T-cell (primary cell): Measurements from ENCODE around the gene SHROOM3. TPM values are rescaled to one million over a fixed set of nuclear protein-coding genes. Genes with fewer than 3 reads are reported as not detected.
"Not testable (repeated sequence)": the region's sequence is repeated elsewhere in the genome, so short reads cannot be mapped to it uniquely, and the experiment has no call there.

Source experiments
- ATAC-seq, 4 experiments: fragments of 200-7000 bp in 3 of 4; fragments of 150-1000 bp in 1 of 4; cut with Tn5 transposase; replicated peaks in 1 of 4; 1 replicate in 3 of 4; 2 replicates in 1 of 4; pipeline ENCODE4 v1.10.0; 2021; ENCODE audit warnings: moderate library complexity in 3 of 4, mild to moderate bottlenecking in 2 of 4, moderate number of reproducible peaks in 1 of 4
- CTCF ChIA-PET, 2 donors: fragments of 300-600 bp; sonication (Branson Sonifier 250); formaldehyde crosslinking; loops; one replicate each; lab custom pipeline; 2022; ENCODE audit warnings: antibody characterized with exemption in 2 of 2; lab: Charles Lee
- POLR2A ChIA-PET, 2 donors: fragments of 300-600 bp; sonication (Branson Sonifier 250); formaldehyde crosslinking; loops; one replicate each; lab custom pipeline; 2022; ENCODE audit warnings: antibody characterized with exemption in 2 of 2; lab: Charles Lee
- DNase-seq, 35 experiments: peaks; one replicate each; pipeline versions ENCODE4 v3.0.0 to v3.0.0-alpha.2; 2013 to 2023
- H3K27ac ChIP-seq: one replicate; pipeline ENCODE4 v1.5.1; 2013; ENCODE audit warnings: low read length
- H3K27me3 ChIP-seq, 2 experiments: replicated peaks in 1 of 2; 1 replicate in 1 of 2; 2 replicates in 1 of 2; pipeline versions ENCODE4 v1.6.1 to v1.7.0; 2013; ENCODE audit warnings: low read length in 1 of 2, mixed read lengths in 1 of 2; ENCODE audit not compliant: control insufficient read depth in 2 of 2, insufficient read depth in 2 of 2; ENCODE audit errors: extremely low read depth in 1 of 2
- H3K36me3 ChIP-seq, 2 donors: 1 replicate in 1 of 2; 2 replicates in 1 of 2; pipeline versions ENCODE4 v1.6.1 to v1.7.0; 2013; ENCODE audit warnings: low read length in 1 of 2; ENCODE audit not compliant: control insufficient read depth in 2 of 2, insufficient read depth in 1 of 2; ENCODE audit errors: extremely low read depth in 1 of 2
- H3K4me1 ChIP-seq, 2 experiments: 1 replicate in 1 of 2; 2 replicates in 1 of 2; pipeline versions ENCODE4 v1.6.1 to v1.7.0; 2013; ENCODE audit warnings: low read length in 2 of 2, mixed read lengths in 1 of 2; ENCODE audit not compliant: insufficient read depth in 2 of 2, control insufficient read depth in 1 of 2; ENCODE audit errors: extremely low read depth in 1 of 2
- H3K4me3 ChIP-seq, 2 donors: 1 replicate in 1 of 2; 2 replicates in 1 of 2; pipeline versions ENCODE4 v1.5.1 to v1.7.0; 2013; ENCODE audit warnings: mild to moderate bottlenecking in 2 of 2, low read length in 1 of 2, moderate library complexity in 1 of 2; ENCODE audit not compliant: control insufficient read depth in 1 of 2; ENCODE audit errors: extremely low read depth in 1 of 2
- H3K9me3 ChIP-seq: 2 replicates; pipeline ENCODE4 v1.7.0; 2013
- H3K27ac Mint-ChIP-seq, 2 donors: one replicate each; pipeline ENCODE4 v1.8.0; 2020 to 2021; ENCODE audit warnings: mild to moderate bottlenecking in 2 of 2, mixed read lengths in 2 of 2
- H3K27me3 Mint-ChIP-seq, 2 donors: one replicate each; pipeline ENCODE4 v1.8.0; 2021 to 2022; ENCODE audit warnings: mixed read lengths in 2 of 2
- H3K36me3 Mint-ChIP-seq: one replicate; pipeline ENCODE4 v1.8.0; 2021; ENCODE audit warnings: mixed read lengths
- H3K4me1 Mint-ChIP-seq, 3 donors: one replicate each; pipeline ENCODE4 v1.8.0; 2020 to 2022; ENCODE audit warnings: mixed read lengths in 3 of 3, mild to moderate bottlenecking in 1 of 3
- H3K4me3 Mint-ChIP-seq, 3 donors: one replicate each; pipeline ENCODE4 v1.8.0; 2020 to 2022; ENCODE audit warnings: mild to moderate bottlenecking in 3 of 3, mixed read lengths in 3 of 3, moderate library complexity in 3 of 3
- H3K9me3 Mint-ChIP-seq, 3 donors: one replicate each; pipeline ENCODE4 v1.8.0; 2020 to 2022; ENCODE audit warnings: mixed read lengths in 3 of 3
- WGBS: methylation state at CpG from one replicate; pipeline ENCODE4 v1.1.5; 2013; ENCODE audit warnings: missing lambda C conversion rate; ENCODE audit not compliant: insufficient coverage; 5-methylcytosine and 5-hydroxymethylcytosine counted together
- total RNA-seq, 35 experiments: library from RNA in 6 of 35; stranded (reverse) in 6 of 35; fragments of 120-200 nt in 1 of 35; gene quantifications; one replicate each; pipeline versions ENCODE4 v1.2.1 to v1.2.4 and lab custom pipeline; 2013 to 2026

Gene SHROOM3
- total RNA-seq, 5 donors from 2014 or later (not counting 1 experiment from before 2014, with no cell fraction given) = 0.22 to 1.1 (median 0.33) TPM; not detected in 2

DNA sequence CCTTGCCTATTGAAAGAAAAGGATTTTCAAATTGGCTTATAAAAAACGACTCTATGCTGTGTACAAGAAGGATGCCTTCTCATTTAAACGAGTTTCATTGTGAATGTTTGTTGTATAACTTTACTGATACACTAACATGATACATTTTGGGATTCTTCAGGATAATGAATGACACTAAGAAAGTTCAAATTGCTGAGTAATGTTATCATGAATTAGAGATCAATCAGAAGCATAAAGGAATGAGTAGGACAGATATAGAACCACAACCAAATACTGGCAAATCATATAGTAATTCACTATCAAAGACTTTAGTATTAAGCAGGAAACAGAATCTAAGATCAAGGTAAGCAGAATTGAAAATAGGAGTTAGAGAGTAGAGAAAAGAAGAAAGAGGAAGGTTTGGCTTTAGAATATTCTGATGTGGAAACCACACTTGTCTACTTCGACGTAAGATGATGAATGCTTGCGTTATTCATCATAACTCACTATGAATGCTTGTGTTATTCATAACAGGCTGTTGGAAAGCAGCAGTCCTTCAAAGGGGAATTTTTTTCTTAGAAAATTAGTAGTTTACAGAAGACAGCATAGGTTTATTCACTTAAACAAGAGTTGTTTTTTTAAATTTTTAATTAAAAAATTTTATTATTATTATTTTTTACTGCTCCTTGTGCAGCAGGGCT, 27.4 kb upstream of the SHROOM3 start:
- Histone ChIP-seq H3K4me1 (no peaks in the 10 kb centered on the region), H3K9me3 (no peaks in the 10 kb centered on the region), H3K4me3 (no peak overlapping the region), H3K27me3 (no peaks in the 10 kb centered on the region), H3K27ac (no peak overlapping the region), H3K36me3 (no peaks in the 10 kb centered on the region)
- no peaks in the 10 kb centered on the region for H3K9me3 Mint-ChIP-seq
- no peaks in the 10 kb centered on the region for H3K36me3 Mint-ChIP-seq
- no peak overlapping the region for H3K4me3 Mint-ChIP-seq
- H3K4me1 Mint-ChIP-seq = peaks cover 5 to 9% (median 7%) of the 10 kb centered on the region in 3 donors
- ChIA-PET CTCF (no interaction called here), POLR2A (no interaction called here)
- peaks cover 3% of the 10 kb centered on the region in 2 donors for H3K27me3 Mint-ChIP-seq
- DNase-seq (no peak), ATAC-seq (peak in 1 of 4 experiments; percentile 88)
- no peak overlapping the region for H3K27ac Mint-ChIP-seq
- WGBS = no CpG with 5 or more reads among the region's 5 CpGs

DNA sequence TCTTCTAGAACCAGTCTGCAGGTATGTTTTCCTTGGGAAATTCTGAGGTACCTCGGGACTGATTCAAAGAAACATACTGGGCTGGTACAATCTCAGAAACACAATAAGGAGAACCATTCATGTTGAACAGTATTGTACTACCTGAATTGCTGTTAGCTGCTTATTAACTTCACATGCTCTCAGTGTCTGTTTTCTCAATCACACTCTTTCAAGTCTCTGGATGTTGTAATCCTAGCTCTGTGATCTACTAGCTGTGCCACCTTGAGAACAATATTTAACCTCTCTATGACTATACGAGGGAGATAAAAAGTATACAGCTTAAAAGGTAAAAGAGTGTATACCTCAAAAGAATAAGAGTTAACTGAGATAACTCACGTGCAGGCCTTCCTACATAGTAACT, 24.4 kb upstream of the SHROOM3 start:
- WGBS = 83% methylated on average over 1 of the region's 3 CpGs
- H3K27ac ChIP-seq = no peak overlapping the region
- no peaks in the 10 kb centered on the region for H3K9me3 ChIP-seq
- DNase-seq = no peak
- peaks cover 5 to 9% (median 7%) of the 10 kb centered on the region in 3 donors for H3K4me1 Mint-ChIP-seq
- no peak overlapping the region for H3K4me3 ChIP-seq
- no peak overlapping the region for H3K27ac Mint-ChIP-seq
- H3K4me3 Mint-ChIP-seq = no peak overlapping the region
- ATAC-seq = no peak
- ChIA-PET CTCF (no interaction called here), POLR2A (no interaction called here)
- H3K9me3 Mint-ChIP-seq = no peaks in the 10 kb centered on the region
- peaks cover 0 to 2% of the 10 kb centered on the region in 2 donors for H3K27me3 Mint-ChIP-seq
- no peaks in the 10 kb centered on the region for H3K36me3 Mint-ChIP-seq
- no peaks in the 10 kb centered on the region for H3K36me3 ChIP-seq
- H3K4me1 ChIP-seq = no peaks in the 10 kb centered on the region
- H3K27me3 ChIP-seq = no peaks in the 10 kb centered on the region

GRCh38 chr4:76420188-76420761, 14.8 kb upstream of the SHROOM3 start:
- no peak for DNase-seq
- Histone ChIP-seq H3K9me3 (no peaks in the 10 kb centered on the region), H3K4me1 (peaks cover 0 to 8% of the 10 kb centered on the region in 2 experiments), H3K36me3 (no peaks in the 10 kb centered on the region), H3K27ac (no peak overlapping the region), H3K4me3 (peak overlapping the region in 1 of 2 donors; percentile 25), H3K27me3 (peaks cover 0 to 13% of the 10 kb centered on the region in 2 experiments)
- no peaks in the 10 kb centered on the region for H3K36me3 Mint-ChIP-seq
- peaks cover 7 to 14% (median 8%) of the 10 kb centered on the region in 3 donors for H3K4me1 Mint-ChIP-seq
- 83% methylated on average over 10 of the region's 18 CpGs for WGBS
- no peaks in the 10 kb centered on the region for H3K9me3 Mint-ChIP-seq
- POLR2A ChIA-PET = interaction anchor here in 1 of 2 donors (0.6 kb wide), 2 partner anchors 46 to 562 kb away, joined by 3 to 4 read pairs; no protein-coding TSS in a partner anchor
- peak overlapping the region; percentile 53 to 72 (median 53) for H3K4me3 Mint-ChIP-seq
- CTCF ChIA-PET = no interaction called here
- H3K27ac Mint-ChIP-seq = no peak overlapping the region
- peaks cover 27 to 29% of the 10 kb centered on the region in 2 donors for H3K27me3 Mint-ChIP-seq
- no peak for ATAC-seq

- Histone ChIP-seq H3K36me3 (no peaks in the 10 kb centered on the region), H3K27ac (no peak within 1 kb of the TSS), H3K9me3 (no peaks in the 10 kb centered on the region), H3K4me1 (peaks cover 0 to 8% of the 10 kb centered on the region in 2 experiments), H3K4me3 (peak within 1 kb of the TSS in 1 of 2 donors; percentile 25), H3K27me3 (peaks cover 0 to 13% of the 10 kb centered on the region in 2 experiments)
- peak; percentile 54 to 80 (median 70) for ATAC-seq
- Mint-ChIP-seq H3K27ac (no peak within 1 kb of the TSS), H3K4me3 (peak within 1 kb of the TSS; percentile 53 to 72 (median 53)), H3K27me3 (peaks cover 27 to 32% of the 10 kb centered on the region in 2 donors), H3K4me1 (peaks cover 7 to 14% (median 8%) of the 10 kb centered on the region in 3 donors), H3K9me3 (no peaks in the 10 kb centered on the region), H3K36me3 (no peaks in the 10 kb centered on the region)
- CTCF ChIA-PET = interaction anchor here in 1 of 2 donors (0.5 kb wide), 1 partner anchor 251 kb away, joined by 3 read pairs; no protein-coding TSS in a partner anchor
- DNase-seq = peak in 7 of 35 experiments; percentile 1 to 18 (median 3)
- 15% methylated on average over 71 of the region's 79 CpGs for WGBS
- POLR2A ChIA-PET = interaction anchor here in 1 of 2 donors (0.6 kb wide), 1 partner anchor 561 kb away, joined by 4 read pairs; no protein-coding TSS in a partner anchor
Measured at GRCh38 chr4:76420762-76421581, 14.1 kb upstream of the SHROOM3 start, which contains the start of gene CCDC158. CCDC158 (minus strand) TSS chr4:76421141; CDS start chr4:76403207, 17,934 bp downstream.

- POLR2A ChIA-PET, ATAC-seq, H3K4me1 ChIP-seq, DNase-seq, H3K9me3 Mint-ChIP-seq, H3K4me3 Mint-ChIP-seq, H3K9me3 ChIP-seq, CTCF ChIA-PET, H3K27ac Mint-ChIP-seq, H3K36me3 ChIP-seq, H3K36me3 Mint-ChIP-seq, H3K27ac ChIP-seq, H3K4me3 ChIP-seq: not testable (repeated sequence)
- 100% methylated on average over 1 of the region's 27 CpGs for WGBS
- H3K4me1 Mint-ChIP-seq = peaks cover 7 to 14% (median 8%) of the 10 kb centered on the region in 3 donors
- peaks cover 27 to 30% of the 10 kb centered on the region in 2 donors for H3K27me3 Mint-ChIP-seq
- H3K27me3 ChIP-seq = peaks cover 0 to 16% of the 10 kb centered on the region in 2 experiments
Measured at GRCh38 chr4:76423159-76423558, 11.9 kb upstream of the SHROOM3 start.

DNA sequence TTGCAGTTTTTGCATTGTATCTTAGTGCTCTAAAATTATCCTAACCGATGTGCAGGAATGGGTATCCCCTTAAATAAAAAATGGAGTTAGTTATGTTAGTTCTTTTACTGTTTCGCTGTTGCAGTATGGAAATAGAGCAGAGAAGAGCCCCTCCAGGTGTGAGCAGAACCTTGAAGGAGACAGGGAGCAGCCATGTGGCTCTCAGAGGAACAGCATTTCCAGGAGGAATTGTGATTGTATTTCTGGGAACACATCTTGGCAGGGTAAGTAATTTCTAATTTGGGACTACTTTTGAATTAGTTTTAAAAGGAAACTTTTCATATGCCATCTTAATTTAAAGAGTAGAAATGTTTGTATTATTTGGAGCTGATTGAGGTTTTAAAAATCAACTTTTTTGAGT, 8.8 kb upstream of the SHROOM3 start:
- Mint-ChIP-seq H3K27me3 (peaks cover 12 to 14% of the 10 kb centered on the region in 2 donors), H3K4me3 (no peak overlapping the region), H3K9me3 (no peaks in the 10 kb centered on the region), H3K4me1 (peaks cover 3 to 6% (median 3%) of the 10 kb centered on the region in 3 donors), H3K27ac (no peak overlapping the region), H3K36me3 (no peaks in the 10 kb centered on the region)
- peaks cover 0 to 2% of the 10 kb centered on the region in 2 experiments for H3K4me1 ChIP-seq
- H3K4me3 ChIP-seq = no peak overlapping the region
- ATAC-seq = no peak
- no peaks in the 10 kb centered on the region for H3K36me3 ChIP-seq
- 76% methylated on average over 2 of the region's 2 CpGs for WGBS
- H3K27me3 ChIP-seq = peaks cover 0 to 5% of the 10 kb centered on the region in 2 experiments
- no peak for DNase-seq
- no peak overlapping the region for H3K27ac ChIP-seq
- POLR2A ChIA-PET = no interaction called here
- CTCF ChIA-PET = no interaction called here
- H3K9me3 ChIP-seq = no peaks in the 10 kb centered on the region
